HepG2 (cell line): ENCODE measurements around the gene SRRT. TPM values are rescaled to one million over a fixed set of nuclear protein-coding genes. Genes with fewer than 3 reads are reported as not detected.

Experiments used
- ATF7-NPFF ChIP-seq: sonication (generic); formaldehyde crosslinking; IDR thresholded peaks from 2 replicates; pipeline ENCODE4 v1.8.1; 2023; ENCODE audit warnings: mild to moderate bottlenecking, low read depth, missing genetic modification reagents, moderate library complexity
- CERS6 ChIP-seq: sonication (generic); formaldehyde crosslinking; IDR thresholded peaks from 2 replicates; pipeline ENCODE4 v1.5.0; 2020; ENCODE audit warnings: missing genetic modification reagents
- GMEB2 ChIP-seq: IDR thresholded peaks from 2 replicates; pipeline ENCODE4 v1.6.1; 2016; ENCODE audit warnings: missing biosample characterization, missing genetic modification reagents, low read depth
- JARID2 ChIP-seq: sonication (generic); formaldehyde crosslinking; IDR thresholded peaks from 2 replicates; pipeline ENCODE4 v1.8.1; 2023; ENCODE audit warnings: missing genetic modification reagents, inconsistent platforms; ENCODE audit not compliant: insufficient replicate concordance
- KMT2A ChIP-seq: sonication (generic); formaldehyde crosslinking; IDR thresholded peaks from 2 replicates; pipeline ENCODE4 v1.4.0; 2020; ENCODE audit warnings: missing genetic modification reagents
- POLR2AphosphoS5 ChIP-seq: IDR thresholded peaks from 2 replicates; pipeline ENCODE4 v1.6.1; 2012; ENCODE audit warnings: low read depth, low read length
- SP1 ChIP-seq, 2 experiments: fragments of 450-650 bp in 1 of 2; sonication (generic) in 1 of 2; formaldehyde crosslinking in 1 of 2; IDR thresholded peaks; 2 replicates each; pipeline versions ENCODE4 v1.4.0 to v1.6.1; 2016 to 2020; ENCODE audit warnings: missing genetic modification reagents in 1 of 2
- SP5 ChIP-seq: IDR thresholded peaks from 2 replicates; pipeline ENCODE4 v1.6.1; 2016; ENCODE audit warnings: low read depth, borderline replicate concordance
- TEAD2 ChIP-seq: sonication (generic); formaldehyde crosslinking; IDR thresholded peaks from 2 replicates; pipeline ENCODE4 v1.9.0; 2021; ENCODE audit warnings: missing genetic modification reagents
- ZBTB7A ChIP-seq: sonication (generic); formaldehyde crosslinking; IDR thresholded peaks from 2 replicates; pipeline ENCODE4 v1.8.0; 2022; ENCODE audit warnings: mild to moderate bottlenecking, missing genetic modification reagents
- ZHX2 ChIP-seq, 2 experiments: sonication (generic) in 1 of 2; formaldehyde crosslinking in 1 of 2; IDR thresholded peaks; 2 replicates each; pipeline versions ENCODE4 v1.6.1 to v1.9.0; 2014 to 2022; ENCODE audit warnings: antibody characterized with exemption in 1 of 2, borderline replicate concordance in 1 of 2, inconsistent platforms in 1 of 2, low read depth in 1 of 2, missing genetic modification reagents in 1 of 2
- ZNF362 ChIP-seq: sonication (generic); formaldehyde crosslinking; IDR thresholded peaks from 2 replicates; pipeline ENCODE4 v1.4.0; 2020; ENCODE audit warnings: missing genetic modification reagents, mild to moderate bottlenecking, borderline replicate concordance
- polyA plus RNA-seq, 8 experiments: library from polyadenylated mRNA; depleted of rRNA in 3 of 8; stranded (reverse) in 7 of 8; unstranded in 1 of 8; fragments of >200 nt; fragmentation: Illumina TruSeq in 4 of 8; extraction: Trizol in 4 of 8; gene quantifications; 2 replicates each; pipeline versions ENCODE4 v1.2.1 to v1.2.3, GENCODE V29; 2011 to 2016; ENCODE audit warnings: low read depth in 4 of 8, missing spikeins in 1 of 8, mixed read lengths in 1 of 8; ENCODE audit not compliant: insufficient read depth in 1 of 8
- total RNA-seq, 5 experiments: library from RNA; depleted of rRNA; stranded (reverse); fragments of >200 nt; fragmentation: Illumina TruSeq; extraction: Trizol; gene quantifications; 2 replicates each; pipeline ENCODE4 v1.2.3, GENCODE V29; 2016; ENCODE audit warnings: low read depth in 1 of 5
- TF ChIP-seq, protein P1 (sequence below): sonication (generic); formaldehyde crosslinking; IDR thresholded peaks from 2 replicates; pipeline ENCODE4 v1.5.1; 2020; ENCODE audit warnings: missing genetic modification reagents, mild to moderate bottlenecking, borderline replicate concordance
- TF ChIP-seq, protein P2 (sequence below): sonication (generic); formaldehyde crosslinking; IDR thresholded peaks from 2 replicates; pipeline ENCODE4 v1.8.1; 2023; ENCODE audit warnings: mild to moderate bottlenecking, moderate library complexity, missing genetic modification reagents

Gene SRRT
- total and polyA plus RNA-seq, 2 of the 13 experiments (the other 11 are each of a cell fraction or from before 2014, with no cell fraction given), result 26.2 to 106 TPM

GRCh38 chr7:100874577-100875355, at the start of gene SRRT (continued):
- TF ChIP-seq ZBTB7A (peak; percentile 85), SP1 (IDR thresholded peaks at IDR 0.05) (0 out of 2 replicates have a peak, but pooled peaks have one; percentile 32), SP1 (CRISPR knock-in tag; IDR thresholded peaks at IDR 0.05) (peak; percentile 96), ATF7-NPFF (peak; percentile 24; the same call in 1 of the 2 replicates), SP5 (peak; percentile 96), GMEB2 (no peak), CERS6 (no peak), ZNF362 (no peak), KMT2A (CRISPR knock-in tag) (peak; percentile 68; the same call in 1 of the 2 replicates), TEAD2 (CRISPR knock-in tag) (no peak), POLR2AphosphoS5 (peak; percentile 91), ZHX2 (IDR thresholded peaks at IDR 0.05; ENCODE audit: low read depth) (peak; percentile 77), ZHX2 (CRISPR knock-in tag; IDR thresholded peaks at IDR 0.05; ENCODE audit: borderline replicate concordance) (no peak), JARID2 (no peak)
- TF ChIP-seq, protein P1, sequence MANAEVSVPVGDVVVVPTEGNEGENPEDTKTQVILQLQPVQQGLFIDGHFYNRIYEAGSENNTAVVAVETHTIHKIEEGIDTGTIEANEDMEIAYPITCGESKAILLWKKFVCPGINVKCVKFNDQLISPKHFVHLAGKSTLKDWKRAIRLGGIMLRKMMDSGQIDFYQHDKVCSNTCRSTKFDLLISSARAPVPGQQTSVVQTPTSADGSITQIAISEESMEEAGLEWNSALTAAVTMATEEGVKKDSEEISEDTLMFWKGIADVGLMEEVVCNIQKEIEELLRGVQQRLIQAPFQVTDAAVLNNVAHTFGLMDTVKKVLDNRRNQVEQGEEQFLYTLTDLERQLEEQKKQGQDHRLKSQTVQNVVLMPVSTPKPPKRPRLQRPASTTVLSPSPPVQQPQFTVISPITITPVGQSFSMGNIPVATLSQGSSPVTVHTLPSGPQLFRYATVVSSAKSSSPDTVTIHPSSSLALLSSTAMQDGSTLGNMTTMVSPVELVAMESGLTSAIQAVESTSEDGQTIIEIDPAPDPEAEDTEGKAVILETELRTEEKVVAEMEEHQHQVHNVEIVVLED (CRISPR knock-in tag), result peak; percentile 92
- TF ChIP-seq, protein P2, sequence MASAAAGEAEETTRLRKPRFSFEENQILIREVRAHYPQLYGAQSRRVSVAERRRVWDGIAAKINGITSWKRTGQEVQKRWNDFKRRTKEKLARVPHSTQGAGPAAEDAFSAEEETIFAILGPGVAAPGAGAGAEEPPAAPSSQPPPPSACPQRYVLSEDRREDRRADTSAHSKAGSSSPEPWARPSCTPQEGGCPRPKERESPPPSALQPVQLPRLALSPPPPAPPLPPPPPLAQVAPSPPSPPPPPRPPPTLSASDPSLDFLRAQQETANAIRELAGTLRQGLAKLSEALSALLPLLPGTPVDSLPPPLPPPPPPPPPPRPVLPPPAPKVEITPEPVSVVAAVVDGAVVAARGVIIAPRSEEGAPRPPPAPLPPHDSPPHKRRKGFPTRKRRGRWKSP, result peak; percentile 67
